GM12872 (cell line): Measurements from ENCODE around the gene TNS3.

Source experiments
- TF ChIP-seq, protein P1 (sequence below): IDR thresholded peaks from 3 replicates; pipeline ENCODE4 v1.5.1; 2011; ENCODE audit warnings: low read depth, mild to moderate bottlenecking, low read length, moderate library complexity; ENCODE audit not compliant: insufficient read depth

The TNS3 gene

DNA sequence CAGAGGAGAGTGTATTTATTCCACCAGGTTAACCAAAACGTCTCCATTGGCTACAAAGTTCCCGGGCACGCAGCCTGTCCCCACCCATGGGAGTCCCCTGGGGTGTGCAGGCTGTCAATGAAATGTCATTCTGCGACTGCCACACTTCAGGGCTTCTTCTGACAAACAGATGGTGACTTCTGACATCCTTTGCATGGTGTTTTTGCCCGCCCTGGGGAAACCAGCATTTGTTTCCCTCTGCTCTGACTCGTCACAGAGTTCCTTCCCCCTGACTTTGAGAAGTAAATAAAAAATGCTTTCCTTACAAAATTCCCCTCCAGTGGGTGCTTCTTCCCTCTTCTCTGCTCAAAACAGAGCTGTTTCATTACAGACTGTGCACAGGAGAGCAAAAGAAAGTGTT, 38.2 kb downstream of the TNS3 start:
- TF ChIP-seq, protein P1, sequence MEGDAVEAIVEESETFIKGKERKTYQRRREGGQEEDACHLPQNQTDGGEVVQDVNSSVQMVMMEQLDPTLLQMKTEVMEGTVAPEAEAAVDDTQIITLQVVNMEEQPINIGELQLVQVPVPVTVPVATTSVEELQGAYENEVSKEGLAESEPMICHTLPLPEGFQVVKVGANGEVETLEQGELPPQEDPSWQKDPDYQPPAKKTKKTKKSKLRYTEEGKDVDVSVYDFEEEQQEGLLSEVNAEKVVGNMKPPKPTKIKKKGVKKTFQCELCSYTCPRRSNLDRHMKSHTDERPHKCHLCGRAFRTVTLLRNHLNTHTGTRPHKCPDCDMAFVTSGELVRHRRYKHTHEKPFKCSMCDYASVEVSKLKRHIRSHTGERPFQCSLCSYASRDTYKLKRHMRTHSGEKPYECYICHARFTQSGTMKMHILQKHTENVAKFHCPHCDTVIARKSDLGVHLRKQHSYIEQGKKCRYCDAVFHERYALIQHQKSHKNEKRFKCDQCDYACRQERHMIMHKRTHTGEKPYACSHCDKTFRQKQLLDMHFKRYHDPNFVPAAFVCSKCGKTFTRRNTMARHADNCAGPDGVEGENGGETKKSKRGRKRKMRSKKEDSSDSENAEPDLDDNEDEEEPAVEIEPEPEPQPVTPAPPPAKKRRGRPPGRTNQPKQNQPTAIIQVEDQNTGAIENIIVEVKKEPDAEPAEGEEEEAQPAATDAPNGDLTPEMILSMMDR = no peak

DNA sequence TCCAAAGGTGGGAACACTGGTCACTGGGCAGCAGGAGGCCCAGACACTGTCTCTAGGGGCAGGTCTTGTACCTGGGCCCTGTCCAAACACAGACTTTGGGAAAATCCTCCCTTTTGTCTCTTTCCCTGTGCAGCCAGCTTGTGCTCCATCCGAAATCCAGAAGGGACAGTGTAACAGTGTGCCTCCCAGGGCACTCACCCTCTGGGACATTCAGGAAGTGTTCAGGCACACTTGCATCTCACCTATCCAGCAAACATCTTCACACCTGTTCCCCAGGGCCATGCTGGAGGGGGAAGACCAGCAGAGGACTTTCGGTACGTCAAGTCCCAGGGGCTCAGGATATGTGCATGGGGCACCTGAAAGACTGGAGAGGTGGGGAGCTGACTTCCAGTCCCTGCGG, 38.9 kb downstream of the TNS3 start:
- TF ChIP-seq, protein P1 = no peak

DNA sequence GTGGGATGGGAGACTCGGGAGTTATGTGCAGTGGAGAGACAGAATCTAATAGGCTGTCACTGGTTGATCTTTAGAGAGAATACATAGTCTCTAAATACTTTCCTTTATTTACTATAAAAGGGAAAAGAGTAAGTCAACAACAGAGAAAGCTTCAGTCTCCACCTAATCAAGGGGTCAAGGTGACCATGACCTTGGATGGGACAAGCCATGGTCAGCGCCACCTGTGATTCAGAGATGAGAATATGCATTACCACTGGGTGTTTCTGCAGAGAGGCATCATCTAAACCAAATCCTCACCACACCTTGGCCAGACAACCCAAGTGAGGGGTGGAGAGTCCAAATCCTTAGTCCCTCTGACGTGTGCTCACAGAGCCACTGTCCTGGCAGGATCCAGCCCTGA, 39.9 kb downstream of the TNS3 start:
- TF ChIP-seq, protein P1 = no peak

DNA sequence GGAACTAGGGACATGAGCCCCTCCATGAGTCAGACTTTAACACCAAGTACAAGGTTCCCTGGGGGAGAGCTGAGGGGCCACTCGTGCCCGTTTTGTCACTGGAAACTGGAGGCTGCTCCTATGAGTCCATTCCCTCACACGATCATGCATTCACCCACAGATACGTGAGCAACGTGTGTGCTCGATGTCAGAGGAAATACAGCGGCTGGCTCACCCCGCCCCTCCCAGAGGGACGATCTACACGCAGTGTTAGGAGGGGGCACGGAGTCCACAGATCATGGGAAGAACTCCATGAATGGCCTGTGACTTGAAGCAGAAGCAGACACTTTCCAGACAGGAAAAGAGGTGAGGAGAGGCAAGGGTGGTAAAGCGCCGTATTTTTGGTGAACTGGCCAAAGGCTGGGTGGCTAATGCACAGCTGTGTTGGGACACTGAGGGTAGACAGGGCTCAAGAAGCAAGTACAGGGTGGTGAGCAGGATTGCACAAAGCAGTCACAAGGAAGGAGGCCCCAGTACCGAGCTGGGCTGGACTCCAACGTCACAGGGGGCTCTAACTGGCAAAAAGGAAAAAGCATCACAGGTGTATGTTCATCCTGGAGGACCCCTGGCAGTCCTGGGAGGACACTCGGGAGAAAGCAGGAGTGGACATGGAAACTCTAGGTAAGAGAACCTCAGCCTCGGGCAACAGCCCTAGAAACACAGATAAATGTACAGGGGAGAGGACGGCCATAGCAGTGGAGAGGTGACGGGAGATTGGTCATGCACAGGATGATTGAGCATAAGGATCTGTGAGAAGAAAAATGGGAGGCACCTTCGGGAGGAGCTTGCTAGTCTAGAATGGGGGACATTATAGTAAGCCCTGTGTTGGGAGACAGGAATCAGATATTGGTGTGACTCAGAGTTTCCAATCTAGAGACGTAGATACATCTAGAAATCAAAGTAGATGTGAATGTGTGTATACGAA, 41.2 kb downstream of the TNS3 start:
- TF ChIP-seq, protein P1 = no peak

DNA sequence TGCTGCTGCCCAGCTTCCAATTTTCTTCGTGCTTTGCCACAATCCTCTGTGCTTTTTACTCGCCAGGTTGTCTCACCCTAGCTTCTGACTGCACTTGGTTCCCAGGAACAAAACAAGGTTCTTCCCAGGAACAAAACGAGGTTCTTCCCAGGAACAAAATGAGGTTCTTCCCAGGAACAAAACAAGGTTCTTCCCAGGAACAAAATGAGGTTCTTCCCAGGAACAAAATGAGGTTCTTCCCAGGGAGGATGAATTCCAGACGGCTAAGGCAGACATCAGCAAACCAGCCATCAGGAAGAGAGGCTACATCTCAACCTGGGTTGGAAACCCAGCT, 41.9 kb downstream of the TNS3 start:
- TF ChIP-seq, protein P1 = no peak

DNA sequence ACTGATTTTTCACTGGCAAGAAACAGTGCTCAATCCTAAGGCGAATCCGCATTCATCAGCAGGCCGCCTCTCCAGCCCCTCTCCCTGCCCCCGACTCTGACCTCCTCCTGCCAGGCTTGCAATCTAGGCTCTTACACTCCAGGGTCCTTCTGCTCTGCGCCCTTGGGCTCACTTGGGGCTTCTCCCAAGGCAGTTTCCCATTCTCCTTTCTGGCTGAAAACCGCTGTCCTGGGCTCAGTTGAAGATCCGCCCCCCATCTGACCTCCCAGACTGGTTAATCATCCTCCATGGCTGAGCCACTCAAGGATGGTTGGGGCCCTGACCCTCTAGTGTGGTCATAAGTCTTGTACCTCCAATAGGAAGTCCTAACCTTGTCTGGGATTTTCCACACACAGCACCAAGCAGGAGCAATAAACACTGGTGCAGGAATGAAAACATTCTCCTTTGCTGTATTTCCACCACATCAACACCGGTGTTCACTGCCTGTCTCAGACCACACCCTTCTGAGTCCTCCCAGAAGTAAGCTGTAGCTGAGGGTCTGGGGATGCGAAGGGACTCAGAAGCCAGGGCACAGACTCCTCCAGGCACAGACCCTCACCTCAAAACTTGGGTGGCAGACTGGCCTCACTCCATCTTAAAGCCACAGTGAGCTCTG, 42.4 kb downstream of the TNS3 start:
- TF ChIP-seq, protein P1 = no peak

DNA sequence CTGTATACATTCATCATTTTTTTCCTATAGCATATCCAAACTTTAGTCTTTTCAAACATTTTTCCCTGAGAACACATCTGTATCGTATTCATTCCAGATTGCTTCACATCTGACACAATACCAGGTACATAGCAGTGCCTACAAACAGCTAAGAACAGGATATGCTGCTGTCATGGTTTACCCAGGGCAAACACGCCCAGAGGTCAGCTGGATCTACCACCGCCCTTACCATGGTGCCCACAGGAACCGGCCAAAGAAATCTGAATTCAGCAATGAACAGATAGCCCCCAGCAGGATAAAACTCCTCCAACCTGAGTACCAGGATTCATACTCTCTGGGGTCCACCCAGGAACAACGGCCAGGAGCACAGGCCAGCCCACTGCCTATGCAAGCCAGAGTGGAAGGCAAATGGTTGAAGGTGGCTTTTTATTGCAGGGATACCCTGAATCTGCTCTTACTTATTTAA, 43.0 kb downstream of the TNS3 start:
- TF ChIP-seq, protein P1 = no peak
